Thoracic aorta endothelial cell (primary cell): ENCODE data around the gene MYH8. TPM values are rescaled to one million over a fixed set of nuclear protein-coding genes. Genes with fewer than 3 reads are reported as not detected.

Experiments
- total RNA-seq: library from RNA; depleted of rRNA; stranded (reverse); fragments of >200 nt; gene quantifications from 2 replicates; pipeline ENCODE4 v1.2.3, GENCODE V29; 2012

MYH8 gene
- not detected in 2 replicates for total RNA-seq

GRCh38 chr17:10421900-10422542 is at the start of gene MYH8:
Gene MYH8 (minus strand): TSS chr17:10421950. CDS start chr17:10420227, 1,723 bp downstream.

GRCh38 chr17:10469459-10469858 is 47.7 kb upstream of the MYH8 start, which contains the start of gene MYH4:
Gene MYH4 (minus strand): TSS chr17:10469559. CDS start chr17:10466745, 2,814 bp downstream.

GRCh38 chr17:10372906-10373305 is 48.8 kb downstream of the MYH8 start, which contains the start of gene MYH13:
Gene MYH13 (minus strand): TSS chr17:10373006. CDS start chr17:10364530, 8,476 bp downstream.

Other genes with a start within 250 kb of the MYH8 start
- under 0.01 TPM in 1 of 2 replicates, not detected in the other for gene GAS7, start 223.3 kb downstream of the MYH8 start, total RNA-seq
- not detected in 2 replicates for gene MYH13, start 48.9 kb downstream of the MYH8 start, total RNA-seq
- not detected in 2 replicates for gene MYH4, start 47.6 kb upstream of the MYH8 start, total RNA-seq
- gene MYH1, start 96.6 kb upstream of the MYH8 start, total RNA-seq: not detected in 2 replicates
- not detected in 2 replicates for gene MYH2, start 127.7 kb upstream of the MYH8 start, total RNA-seq
- under 0.01 and 0.50 TPM in 2 replicates for gene MYH3, start 235.4 kb upstream of the MYH8 start, total RNA-seq